Measurements from ENCODE around the gene SLC39A9.
A peak's percentile ranks its signal among the peaks of the same experiment; 100 is the strongest.
"Not testable (repeated sequence)": the region's sequence is repeated elsewhere in the genome, so short reads cannot be mapped to it uniquely, and the experiment has no call there.

The SLC39A9 gene

DNA sequence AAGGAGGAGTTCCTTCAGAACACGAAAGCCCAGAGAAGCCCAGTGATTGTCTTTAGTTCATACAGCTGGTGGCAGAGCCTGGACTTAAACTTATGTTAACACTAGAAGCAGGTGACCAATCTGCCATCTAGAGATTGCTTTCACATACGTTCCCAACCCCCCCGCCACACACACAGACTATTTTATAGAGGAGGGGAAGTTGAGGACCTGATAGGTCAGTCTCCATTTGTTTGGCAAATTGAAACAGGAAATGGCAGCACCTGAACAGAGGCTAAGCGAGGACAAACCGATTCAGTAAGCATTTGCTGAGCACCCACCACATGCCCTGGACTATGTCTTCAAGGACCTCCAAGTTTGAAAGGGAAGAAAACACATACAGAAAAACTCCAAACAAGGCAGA lies 81.2 kb downstream of the SLC39A9 start:
- DNase-seq = no peak

DNA sequence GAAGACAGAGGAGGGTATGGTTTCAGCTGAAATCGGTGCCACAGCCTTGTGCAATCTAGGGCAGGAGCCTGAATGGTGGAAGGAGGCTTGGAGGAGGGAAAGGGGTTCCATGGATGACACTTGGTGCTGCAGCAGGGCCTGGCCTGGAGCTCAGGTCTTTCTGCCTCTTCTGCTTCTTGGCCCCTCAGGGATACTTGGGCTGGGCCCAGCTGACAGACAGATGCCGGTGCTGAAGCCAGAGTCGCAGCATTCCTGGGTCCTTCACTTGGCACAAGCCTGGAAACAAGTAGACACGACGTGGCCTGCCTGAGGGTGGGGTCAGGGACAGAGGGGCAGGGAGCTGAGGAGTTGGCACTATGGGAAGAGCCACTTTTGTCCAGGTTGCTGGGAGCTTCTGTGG lies 81.6 kb downstream of the SLC39A9 start:
- DNase-seq = no peak

DNA sequence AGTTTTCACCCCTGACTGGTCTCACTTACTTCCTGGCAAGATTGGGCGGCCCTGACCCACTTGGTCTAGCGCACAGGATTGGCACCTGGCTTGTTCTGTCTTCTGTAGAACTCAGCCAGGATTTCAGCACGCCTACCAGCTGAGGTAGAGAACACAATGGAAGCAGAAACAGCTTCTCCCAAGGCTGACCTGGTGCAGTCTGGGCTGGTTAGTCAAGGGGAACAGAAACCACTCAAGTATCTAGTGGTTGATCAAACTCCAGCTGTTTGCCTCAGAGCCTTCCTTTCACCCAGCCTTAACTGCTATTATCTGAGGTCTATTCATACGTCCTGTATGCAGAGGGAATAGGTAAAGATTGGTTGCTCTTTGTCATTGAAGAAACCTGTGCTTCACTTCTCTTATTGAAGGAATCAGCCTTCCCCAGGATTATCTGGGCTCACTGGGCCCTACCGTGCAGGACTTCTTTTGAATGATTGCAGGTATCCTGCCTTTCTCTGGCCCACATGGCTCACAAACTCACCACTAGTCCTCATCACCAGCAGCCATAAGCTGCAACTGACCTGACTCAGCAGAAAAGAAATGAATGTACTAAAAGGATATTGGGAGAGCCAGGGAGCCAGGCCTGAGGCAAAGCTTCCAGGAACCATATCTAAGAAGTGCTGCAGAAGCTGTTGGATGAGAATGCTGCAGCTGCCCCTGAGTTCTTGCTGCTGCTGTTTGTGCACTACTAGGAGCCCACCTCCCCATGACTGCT lies 83.5 kb downstream of the SLC39A9 start:
- DNase-seq = no peak

DNA sequence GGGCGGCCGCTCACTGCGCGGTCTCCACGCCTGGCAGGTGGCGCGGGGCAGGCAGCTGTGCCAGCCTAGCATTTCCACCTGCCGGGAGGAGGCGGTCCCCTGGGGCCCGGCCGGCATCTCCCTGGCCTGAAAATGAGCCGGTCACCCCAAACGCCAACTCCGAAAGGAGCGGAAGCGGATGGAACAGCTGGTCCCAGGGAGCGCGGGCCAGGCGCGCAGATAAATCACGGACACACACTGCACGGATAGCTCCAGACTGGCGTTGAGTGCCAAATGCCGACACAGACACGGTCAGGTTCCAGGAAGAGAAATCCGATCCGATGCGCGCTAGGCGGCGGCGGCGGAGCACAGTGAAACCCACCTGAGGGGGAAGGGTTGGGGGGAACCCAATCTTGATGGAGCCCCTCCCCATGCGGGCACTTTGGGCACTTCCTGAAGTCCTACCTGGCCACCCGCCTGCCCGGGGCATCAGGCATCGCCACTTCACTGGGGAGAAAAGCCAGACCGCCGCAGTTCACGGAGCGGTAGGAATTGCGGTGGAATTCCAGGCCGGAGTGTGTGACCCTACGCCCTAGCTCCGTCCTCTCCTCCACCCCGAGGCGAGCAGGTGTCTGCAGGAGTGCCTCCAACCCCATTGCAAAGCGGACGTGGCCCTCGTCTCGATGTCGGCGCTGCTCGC lies 85.4 kb downstream of the SLC39A9 start:
- DNase-seq = no peak

DNA sequence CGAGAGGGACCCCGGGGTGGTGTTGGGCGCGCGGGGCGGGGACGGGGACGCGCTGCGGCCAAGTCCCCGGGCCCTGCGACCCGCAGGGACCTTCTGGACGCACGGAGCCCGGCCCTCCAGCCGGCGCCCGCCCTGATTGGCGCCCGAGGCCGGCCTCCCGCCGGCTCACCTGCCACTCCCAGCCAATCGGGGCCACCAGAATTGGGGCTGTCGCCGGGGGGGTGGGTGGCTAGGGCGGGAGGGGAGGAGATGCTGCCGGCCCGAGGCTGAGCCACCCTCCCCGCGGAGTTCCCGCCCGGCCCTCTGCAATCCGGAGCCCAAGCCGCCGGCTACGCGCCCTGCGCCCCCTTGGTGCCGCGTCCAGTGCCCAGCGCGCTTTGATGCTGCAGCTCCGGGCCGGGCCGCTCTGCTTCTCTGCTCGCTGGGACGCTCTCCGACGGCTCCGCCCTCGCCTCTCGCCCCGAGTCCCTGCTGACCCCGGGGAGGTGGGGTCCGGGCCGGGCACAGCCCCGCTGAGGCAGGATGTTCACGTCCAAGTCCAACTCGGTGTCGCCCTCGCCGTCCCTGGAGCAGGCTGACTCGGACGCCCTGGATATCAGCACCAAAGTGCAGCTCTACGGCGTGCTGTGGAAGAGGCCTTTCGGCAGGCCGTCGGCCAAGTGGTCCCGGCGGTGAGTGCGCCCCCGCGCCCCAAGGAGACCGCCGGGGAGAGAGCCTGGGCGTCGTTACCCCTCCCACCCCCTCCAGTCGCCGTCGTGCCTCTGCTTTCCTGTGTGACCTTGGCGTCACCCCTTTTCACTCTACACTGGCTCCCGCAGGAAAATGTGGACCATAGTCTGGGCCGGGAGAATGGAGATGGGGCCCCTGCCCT lies 86.2 kb downstream of the SLC39A9 start, which contains the start of gene PLEKHD1:
Gene PLEKHD1, plus strand, starts transcription at position 285 of the 871 bp plus-strand sequence. Its CDS starts 238 bp downstream, at position 523.
- no peak for DNase-seq

DNA sequence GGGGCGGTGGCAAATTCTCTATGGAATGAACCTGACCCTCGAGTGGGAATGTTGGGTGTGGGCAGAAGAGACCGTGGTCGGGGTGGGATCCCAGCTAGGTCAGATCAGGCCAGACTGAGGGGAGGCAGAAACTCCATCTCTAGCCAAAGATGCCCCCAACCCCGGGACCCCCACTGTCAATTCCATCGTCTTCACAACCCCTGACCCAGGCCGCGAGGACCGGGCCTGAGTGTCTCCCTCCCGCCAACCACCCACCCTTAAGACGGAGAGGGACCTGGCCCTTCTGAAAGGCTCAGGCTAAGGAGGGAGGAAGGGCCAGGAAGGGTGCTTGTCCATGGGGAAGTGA lies 86.8 kb downstream of the SLC39A9 start:
- DNase-seq = no peak

DNA sequence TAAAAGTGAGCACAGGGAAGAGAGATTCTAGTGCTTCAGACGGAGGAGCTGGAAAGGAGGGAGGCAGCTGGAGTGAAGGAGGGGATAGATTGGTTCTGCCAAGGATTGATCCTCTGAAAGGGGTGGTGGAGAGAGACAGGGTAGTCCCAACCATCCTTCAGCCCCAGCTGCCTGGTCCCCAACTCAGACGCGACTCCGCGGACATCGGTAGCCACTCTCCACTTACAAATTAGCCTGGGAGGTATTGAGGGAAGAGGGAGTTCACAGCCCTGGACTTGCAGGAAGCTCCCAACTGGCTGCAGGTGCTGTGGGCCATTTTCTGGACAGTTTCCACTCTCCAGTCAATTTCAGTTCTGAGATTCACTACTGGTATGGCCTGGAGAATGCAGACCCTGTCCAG lies 87.2 kb downstream of the SLC39A9 start:
- no peak for DNase-seq

DNA sequence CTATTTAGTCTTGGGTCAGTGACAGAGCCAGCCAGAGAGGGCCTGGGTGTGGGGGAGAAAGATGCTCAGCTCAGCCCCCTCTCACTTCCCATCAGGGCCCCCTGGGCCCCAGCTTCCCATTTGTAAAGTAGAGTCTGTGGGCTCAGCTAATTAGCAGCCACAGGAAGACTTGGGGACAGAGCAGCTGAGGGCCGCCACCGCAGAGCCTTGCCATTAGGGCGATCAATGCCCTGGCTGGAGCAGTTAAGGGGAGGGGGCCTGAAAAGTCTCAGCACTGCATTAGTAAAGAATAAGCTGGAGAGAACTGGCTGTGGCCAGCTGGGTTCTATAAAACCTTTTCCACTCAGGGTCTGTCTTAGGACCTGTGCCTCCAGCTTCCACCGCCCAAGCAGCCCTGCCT lies 88.7 kb downstream of the SLC39A9 start:
- DNase-seq = no peak

DNA sequence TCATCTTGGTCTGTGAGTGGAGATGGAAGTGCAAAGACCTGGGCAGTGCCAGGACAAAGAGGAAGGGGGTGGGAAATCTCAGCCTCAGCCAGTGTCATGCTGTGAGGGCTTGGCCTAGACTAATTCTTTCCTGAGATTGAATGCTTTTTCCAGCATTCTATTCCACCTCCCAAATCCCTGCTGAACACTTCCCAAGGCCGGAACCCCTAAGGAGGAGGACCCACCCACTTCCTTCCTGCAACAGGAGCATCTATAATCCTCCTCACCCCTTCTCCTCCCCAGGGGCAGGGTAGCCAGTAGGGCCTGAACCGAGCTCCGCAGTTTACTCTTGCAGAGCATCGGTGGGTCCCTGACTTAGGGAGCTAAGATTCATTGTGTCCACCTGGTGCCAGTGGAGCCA lies 89.3 kb downstream of the SLC39A9 start:
- DNase-seq = no peak

DNA sequence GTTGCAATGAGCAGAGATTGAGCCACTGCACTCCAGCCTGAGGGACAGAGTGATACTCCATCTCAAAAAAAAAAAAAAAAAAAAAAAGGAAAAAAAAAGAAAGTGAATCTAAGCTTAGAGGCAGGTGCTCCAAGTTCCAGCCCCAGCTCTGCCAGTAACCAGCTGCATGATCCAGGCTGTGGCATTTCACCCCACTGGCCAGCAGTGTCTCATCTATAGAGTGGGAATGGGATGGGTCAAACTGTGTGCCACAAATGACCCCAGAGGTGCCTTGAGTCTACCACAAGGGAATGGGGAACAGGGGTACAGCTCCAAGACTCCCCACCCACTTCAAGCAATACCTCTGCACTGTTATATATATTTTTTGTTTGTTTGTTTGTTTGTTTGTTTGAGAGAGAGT lies 91.0 kb downstream of the SLC39A9 start:
- no peak for DNase-seq

DNA sequence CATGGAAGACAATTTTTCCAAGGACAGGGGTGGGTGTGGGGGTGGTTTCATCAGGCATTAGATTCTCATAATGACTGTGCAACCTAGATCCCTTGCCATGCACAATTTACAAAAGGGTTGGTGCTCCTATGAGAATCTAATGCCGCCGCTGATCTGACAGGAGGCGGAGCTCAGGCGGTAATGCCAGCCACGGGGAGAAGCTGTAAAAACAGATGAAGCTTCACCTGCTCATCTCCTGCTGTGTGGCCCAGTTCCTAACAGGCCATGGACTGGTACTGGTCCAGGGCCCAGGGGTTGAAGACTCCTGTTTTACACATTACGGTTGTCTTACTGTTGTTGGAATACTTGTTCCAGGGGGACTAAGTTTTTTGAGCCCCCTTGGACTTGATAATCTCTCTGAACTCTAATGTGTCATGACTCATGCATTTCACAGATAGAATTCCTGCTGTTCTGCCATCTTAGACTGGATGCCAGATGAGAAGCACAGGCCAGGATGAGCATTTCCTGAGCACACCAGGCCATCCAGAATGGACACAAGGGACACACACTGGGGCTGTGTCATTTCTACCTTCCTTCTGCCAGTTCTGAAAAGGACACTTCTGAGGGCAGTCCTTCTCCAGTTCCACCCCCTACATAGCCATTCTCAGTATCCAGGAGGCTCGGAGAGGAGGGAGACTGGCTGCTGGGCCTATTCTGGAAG lies 91.9 kb downstream of the SLC39A9 start:
- DNase-seq = no peak

DNA sequence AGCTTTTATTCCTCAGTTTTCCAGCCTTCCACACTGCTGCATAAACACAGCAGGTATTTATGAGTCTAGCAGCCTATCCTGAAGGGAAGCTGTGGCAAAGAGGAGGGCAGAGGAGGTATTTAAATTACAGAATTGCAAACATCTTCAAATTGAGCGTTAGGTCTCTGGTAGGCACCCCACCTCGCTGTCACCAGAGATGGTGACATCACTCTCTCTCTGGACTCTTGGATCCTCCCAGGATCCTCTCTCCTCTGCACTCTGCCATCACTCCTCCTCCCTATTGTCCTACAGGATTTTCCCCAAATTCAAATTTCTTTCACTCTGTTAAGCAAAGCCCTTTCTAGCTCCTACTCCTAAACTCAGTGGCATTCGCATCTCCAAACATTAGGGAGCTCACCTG lies 92.7 kb downstream of the SLC39A9 start:
- DNase-seq = no peak

DNA sequence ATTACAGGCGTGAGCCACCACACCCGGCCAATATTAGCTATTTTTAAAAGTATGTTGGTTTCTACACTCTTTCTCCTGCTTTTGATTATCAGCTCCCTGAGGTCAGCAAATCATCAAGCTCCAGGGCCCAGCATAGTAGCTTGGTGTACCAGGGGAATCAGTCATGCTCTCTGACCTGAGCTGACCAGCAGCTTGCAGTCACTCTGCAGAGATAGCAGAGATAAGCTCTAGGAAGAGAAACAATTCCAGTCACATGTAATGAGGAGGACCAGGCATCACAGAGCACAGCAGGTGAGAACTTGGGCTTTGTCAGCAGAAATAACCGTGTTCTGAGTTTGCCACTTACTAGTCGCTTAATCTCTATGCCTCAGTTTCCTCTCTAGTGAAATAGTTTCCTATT lies 94.5 kb downstream of the SLC39A9 start:
- no peak for DNase-seq

DNA sequence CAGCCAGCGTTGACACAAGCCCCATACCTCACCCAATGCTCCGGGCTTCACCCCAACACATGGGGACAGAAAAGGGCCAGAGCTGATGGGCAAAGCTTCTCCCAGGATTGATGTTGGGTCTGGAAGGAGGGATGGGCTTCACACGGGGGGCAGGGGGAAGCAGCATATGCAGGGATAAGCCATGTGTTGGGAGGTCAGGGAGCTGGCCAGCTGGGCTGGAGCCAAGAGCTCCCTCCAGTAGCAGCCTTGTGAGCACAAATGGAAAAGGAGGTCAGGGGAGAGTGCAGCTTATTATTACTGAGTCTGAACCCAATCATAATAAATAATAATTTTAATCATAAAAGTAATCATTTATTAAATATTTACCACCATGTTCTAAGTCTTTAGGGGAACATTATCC lies 95.3 kb downstream of the SLC39A9 start:
- DNase-seq = no peak

DNA sequence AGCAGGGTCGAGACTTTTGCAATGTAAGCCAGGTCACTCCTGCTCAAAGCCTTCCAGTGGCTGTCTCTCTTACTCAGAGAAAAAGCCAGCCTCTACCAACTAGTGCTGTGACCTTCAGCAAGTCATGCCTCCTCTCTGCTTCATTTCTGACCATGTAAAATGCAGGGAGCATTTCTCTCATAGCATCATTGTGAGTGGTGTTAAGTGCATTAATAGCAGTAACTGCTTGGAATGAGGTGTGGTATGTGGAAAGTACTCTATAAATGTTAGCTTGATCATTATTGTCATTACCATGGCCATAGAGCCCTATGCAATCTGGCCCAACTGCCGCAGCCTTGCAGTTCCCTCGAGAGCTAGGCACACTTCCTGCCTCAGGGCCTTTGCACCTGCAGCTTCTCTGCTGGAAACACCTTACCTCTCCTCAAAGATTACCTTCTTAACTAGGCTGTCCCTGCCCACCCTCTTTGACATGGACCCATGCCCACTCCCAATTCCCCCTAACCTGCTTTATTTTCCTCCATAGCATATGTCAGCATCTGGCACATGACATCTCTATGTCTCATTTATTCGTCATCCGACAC lies 96.9 kb downstream of the SLC39A9 start:
- no peak for DNase-seq

DNA sequence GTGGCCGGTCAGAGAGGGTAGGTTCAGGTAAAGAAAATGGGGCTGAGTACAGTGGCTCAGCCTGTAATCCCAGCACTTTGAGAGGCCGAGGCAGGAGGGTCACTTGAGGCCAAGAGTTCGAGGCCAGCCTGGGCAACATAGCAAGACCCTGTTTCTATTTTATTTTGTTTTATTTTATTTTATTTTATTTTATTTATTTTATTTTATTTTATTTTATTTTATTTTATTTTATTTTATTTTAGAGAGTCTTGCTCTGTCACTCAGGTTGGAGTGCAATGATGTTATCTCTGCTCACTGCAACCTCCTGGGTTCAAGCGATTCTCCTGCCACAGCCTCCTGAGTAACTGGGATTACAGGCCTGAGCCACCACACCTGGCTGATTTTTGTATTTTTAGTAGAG lies 99.4 kb downstream of the SLC39A9 start:
- not testable (repeated sequence) for DNase-seq

DNA sequence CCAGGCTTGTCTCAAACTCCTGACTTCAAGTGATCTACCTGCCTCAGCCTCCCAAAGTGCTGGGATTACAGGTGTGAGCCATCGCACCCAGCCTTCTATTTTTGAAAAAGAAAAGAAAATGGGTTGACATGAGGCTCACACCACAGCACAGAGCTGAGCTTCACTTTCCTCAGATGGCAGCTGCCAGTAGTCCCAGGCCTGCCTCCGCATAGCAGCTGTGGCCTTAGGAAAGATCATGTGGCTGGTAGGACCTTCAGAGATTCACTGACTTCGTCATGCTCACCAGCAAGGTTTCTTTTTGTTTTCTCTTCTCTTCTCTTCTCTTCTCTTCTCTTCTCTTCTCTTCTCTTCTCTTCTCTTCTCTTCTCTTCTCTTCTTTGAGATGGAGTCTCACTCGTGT lies 99.8 kb downstream of the SLC39A9 start:
- DNase-seq = not testable (repeated sequence)

DNA sequence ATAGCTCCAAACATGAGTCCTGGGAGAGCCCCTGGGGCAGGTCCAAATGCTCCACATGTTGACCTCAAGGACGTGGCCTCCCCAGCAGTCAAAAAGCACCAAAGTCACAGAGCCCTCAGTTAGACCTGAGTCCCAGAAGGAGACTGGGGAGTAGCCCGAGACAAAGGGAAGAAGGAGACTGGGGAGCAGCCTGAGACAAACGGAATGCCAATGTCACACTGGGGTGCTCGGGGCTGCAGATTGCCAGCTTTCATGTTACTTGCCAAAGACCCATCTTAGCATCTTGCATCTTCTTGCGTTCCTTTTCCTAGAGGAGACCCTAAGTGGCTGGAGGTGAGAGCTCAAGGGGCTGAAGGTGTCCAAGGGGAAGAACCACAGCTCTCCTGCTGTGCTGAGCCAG lies 100.9 kb downstream of the SLC39A9 start:
- DNase-seq = no peak

DNA sequence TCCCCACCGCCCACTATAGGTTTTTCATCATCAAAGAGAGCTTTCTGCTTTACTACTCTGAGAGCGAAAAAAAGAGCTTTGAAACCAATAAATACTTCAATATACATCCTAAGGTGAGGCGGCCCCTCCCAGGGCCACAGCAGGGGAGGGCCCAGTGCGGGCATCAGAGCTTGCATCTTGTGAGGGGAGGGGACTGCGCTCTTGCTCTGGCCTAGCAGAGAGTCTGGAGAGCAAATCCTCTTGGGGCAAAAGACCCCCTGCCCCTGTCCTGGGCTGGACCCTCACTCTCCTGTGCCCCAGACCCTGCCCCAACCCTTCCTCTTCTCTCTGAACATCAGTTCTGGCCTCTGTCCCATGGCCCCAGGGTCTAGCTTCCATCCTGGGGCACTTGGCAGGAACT lies 101.6 kb downstream of the SLC39A9 start:
- DNase-seq = no peak

DNA sequence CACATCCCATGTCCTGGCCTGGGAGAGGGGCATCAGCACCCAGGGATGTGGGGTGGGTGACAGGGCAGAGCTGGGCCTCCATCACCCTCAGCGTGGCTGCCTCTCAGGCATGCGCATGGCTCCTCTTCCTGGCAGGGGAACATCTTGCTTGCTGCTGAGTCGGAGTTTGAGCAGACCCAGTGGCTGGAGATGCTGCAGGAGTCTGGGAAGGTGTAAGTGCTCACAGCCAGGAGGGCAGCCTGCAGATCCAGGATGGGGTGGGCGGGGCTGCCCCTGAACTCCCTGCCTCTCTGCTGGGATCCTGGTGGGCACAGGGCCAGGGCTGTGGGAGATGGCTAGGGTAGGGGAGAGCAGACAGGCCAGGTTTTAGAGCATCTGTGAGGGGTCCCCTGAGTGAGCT lies 102.2 kb downstream of the SLC39A9 start:
- no peak for DNase-seq

DNA sequence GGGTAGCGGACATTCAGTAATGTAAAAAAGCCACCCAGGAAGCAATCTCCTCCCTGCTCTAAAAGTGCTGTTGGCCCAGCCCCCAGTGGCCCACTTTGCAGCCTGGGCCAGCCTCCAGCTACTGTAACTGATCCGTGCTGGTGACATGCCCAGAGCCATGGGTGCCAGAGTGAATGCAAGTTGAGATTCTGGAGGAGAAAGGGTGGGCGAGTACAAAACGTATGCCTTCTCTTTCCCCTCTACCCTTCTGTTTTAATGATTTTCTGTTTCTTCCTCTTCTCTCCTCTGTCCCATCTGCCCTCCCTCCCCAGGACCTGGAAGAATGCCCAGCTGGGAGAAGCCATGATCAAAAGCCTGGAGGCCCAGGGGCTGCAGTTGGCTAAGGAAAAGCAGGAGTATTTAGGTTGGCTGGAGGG lies 102.9 kb downstream of the SLC39A9 start:
- peak; percentile 94 for DNase-seq

DNA sequence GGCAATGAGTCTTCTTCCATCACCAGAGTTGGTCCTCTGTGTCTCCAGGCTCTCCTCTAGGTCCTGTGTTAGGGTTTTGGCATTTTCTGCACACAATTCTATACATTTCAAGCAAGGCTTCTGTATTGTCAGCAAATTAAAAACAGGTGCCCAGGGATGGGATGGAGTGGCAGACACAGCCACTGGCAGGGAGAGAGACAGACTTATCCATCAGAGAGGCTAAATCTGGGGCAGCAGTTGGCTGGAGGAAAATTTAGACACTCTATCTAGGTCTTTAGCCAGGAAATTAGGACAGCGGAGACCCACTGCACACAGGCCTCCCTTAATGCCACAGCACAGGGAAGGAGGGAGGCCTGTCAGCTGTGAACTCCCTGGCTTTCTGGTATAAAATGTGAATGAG lies 106.3 kb downstream of the SLC39A9 start:
- no peak for DNase-seq
